Activated CD4-positive, CD25-positive, alpha-beta regulatory T cell treated with anti-CD3 and anti-CD28 coated beads, Interleukin-2, amount 50 U/mL, for 72 hours (primary cell): ENCODE data around the gene ANKRD50.

ENCODE experiments used
- DNase-seq: peaks from one replicate; pipeline ENCODE4 v3.0.0; 2021

Gene ANKRD50

GRCh38 chr4:124712372-124713184 is at the start of gene ANKRD50:
Gene ANKRD50 (minus strand): TSS chr4:124712732. CDS start chr4:124710511, 2,221 bp downstream.
- peak; percentile 67 for DNase-seq

- no peak for DNase-seq
These were observed 44.6 kb upstream of the ANKRD50 start for GRCh38 chr4:124757126-124757525.

- DNase-seq: no peak
These were observed 42.1 kb upstream of the ANKRD50 start for GRCh38 chr4:124754681-124755080.

- no peak for DNase-seq
These were observed 41.5 kb upstream of the ANKRD50 start for GRCh38 chr4:124753941-124754581.

- no peak for DNase-seq
These were observed 36.9 kb upstream of the ANKRD50 start for GRCh38 chr4:124749421-124749820.

- no peak for DNase-seq
These were observed 36.4 kb upstream of the ANKRD50 start for GRCh38 chr4:124748965-124749364.

GRCh38 chr4:124745985-124746801 is 33.7 kb upstream of the ANKRD50 start:
- DNase-seq: no peak

- no peak for DNase-seq
These were observed 31.2 kb upstream of the ANKRD50 start for GRCh38 chr4:124743711-124744110.

GRCh38 chr4:124740501-124740900 is 28.0 kb upstream of the ANKRD50 start:
- DNase-seq: no peak

- no peak for DNase-seq
These were observed 26.5 kb upstream of the ANKRD50 start for GRCh38 chr4:124738994-124739393.

- DNase-seq: no peak
These were observed 25.1 kb upstream of the ANKRD50 start for GRCh38 chr4:124737619-124738018.

- DNase-seq: no peak
These were observed 24.0 kb upstream of the ANKRD50 start for GRCh38 chr4:124736526-124736925.

GRCh38 chr4:124727331-124727890 is 14.9 kb upstream of the ANKRD50 start:
- no peak for DNase-seq

- no peak for DNase-seq
These were observed 13.7 kb upstream of the ANKRD50 start for GRCh38 chr4:124726269-124726668.

- no peak for DNase-seq
These were observed 9.5 kb upstream of the ANKRD50 start for GRCh38 chr4:124722071-124722470.

- no peak for DNase-seq
These were observed 4.6 kb upstream of the ANKRD50 start for GRCh38 chr4:124717101-124717500.

GRCh38 chr4:124713185-124713592 is 657 bp upstream of the ANKRD50 start:
- DNase-seq: peak; percentile 31

GRCh38 chr4:124711471-124712371 is 811 bp downstream of the ANKRD50 start:
- peak; percentile 34 for DNase-seq

GRCh38 chr4:124710911-124711310 is 1.6 kb downstream of the ANKRD50 start:
- no peak for DNase-seq

- no peak for DNase-seq
These were observed 2.4 kb downstream of the ANKRD50 start for GRCh38 chr4:124710015-124710741.
